ENCODE data around the gene PXT1.

PXT1 gene

GRCh38 chr6:36380166-36380565 lies 62.5 kb downstream of the PXT1 start:
- Histone ChIP-seq H3K9me3 (ENCODE audit: severe bottlenecking) (no peaks in the 10 kb centered on the region), H3K4me3 (ENCODE audit: low read depth, low read length) (no peak overlapping the region), H3K27me3 (ENCODE audit: insufficient read depth, low read depth, severe bottlenecking) (no peaks in the 10 kb centered on the region), H3K36me3 (no peaks in the 10 kb centered on the region), H3K27ac (no peak overlapping the region)
- no peak for DNase-seq
- TF ChIP-seq, protein P1, sequence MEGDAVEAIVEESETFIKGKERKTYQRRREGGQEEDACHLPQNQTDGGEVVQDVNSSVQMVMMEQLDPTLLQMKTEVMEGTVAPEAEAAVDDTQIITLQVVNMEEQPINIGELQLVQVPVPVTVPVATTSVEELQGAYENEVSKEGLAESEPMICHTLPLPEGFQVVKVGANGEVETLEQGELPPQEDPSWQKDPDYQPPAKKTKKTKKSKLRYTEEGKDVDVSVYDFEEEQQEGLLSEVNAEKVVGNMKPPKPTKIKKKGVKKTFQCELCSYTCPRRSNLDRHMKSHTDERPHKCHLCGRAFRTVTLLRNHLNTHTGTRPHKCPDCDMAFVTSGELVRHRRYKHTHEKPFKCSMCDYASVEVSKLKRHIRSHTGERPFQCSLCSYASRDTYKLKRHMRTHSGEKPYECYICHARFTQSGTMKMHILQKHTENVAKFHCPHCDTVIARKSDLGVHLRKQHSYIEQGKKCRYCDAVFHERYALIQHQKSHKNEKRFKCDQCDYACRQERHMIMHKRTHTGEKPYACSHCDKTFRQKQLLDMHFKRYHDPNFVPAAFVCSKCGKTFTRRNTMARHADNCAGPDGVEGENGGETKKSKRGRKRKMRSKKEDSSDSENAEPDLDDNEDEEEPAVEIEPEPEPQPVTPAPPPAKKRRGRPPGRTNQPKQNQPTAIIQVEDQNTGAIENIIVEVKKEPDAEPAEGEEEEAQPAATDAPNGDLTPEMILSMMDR (IDR thresholded peaks at IDR 0.05; ENCODE audit: low read depth, low read length) = no peak

DNA sequence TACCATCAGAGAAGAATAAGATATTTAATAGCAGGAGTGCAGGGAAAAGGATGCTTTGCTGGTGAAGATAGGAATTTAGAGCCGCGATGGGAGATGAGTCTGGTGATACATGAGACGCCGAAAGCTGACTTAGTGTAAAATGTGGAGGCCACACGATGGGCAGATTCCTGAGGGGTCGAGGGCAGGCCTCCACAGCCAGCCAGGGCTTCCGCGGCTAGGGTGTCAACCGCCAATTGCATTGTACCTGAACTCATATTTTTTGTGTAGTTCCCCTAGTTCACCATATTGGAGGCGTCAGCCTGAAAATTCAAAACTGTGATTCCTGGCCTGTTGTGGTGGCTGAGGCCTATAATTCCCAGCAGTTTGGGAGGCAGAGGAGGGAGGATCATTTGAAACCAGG lies 63.7 kb downstream of the PXT1 start:
- H3K27me3 ChIP-seq (ENCODE audit: insufficient read depth, low read depth, severe bottlenecking) = no peaks in the 10 kb centered on the region
- no peaks in the 10 kb centered on the region for H3K36me3 ChIP-seq
- no peak for DNase-seq
- H3K9me3 ChIP-seq (ENCODE audit: severe bottlenecking) = no peaks in the 10 kb centered on the region
- H3K27ac ChIP-seq = no peak overlapping the region
- TF ChIP-seq, protein P1 (IDR thresholded peaks at IDR 0.05; ENCODE audit: low read depth, low read length) = no peak
- H3K4me3 ChIP-seq (ENCODE audit: low read depth, low read length) = no peak overlapping the region

DNA sequence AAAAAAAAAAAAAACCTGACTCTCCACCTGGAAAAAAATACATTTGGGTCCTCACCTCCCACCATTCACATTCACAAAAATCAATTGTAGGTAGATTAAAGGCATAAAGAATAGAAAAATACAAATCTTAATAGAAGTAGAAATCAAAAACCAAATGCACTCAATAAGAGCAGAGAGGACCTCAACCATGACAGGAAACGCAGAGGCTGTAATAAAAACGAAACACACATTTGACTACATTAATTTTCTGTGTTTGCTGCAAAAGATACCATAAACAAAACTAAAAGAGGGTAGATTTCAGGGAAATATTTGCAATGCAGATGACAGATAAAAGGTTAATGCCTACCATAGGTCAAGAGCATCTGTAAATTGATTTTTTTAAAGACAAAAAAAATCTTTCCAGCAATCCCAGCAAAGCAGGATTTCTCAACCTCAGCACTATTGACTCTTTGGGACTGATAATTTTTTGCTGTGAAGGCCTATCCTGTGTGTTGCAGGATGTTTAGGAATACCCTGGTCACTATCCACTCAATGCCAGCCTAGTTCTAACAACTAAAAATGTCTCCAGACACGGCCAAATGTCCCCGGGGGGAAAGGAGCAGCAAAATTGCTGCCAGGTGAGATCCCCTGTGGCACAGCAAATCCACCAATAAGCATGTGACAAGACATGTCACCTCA lies 64.3 kb downstream of the PXT1 start:
- Histone ChIP-seq H3K4me3 (ENCODE audit: low read depth, low read length) (no peak overlapping the region), H3K9me3 (ENCODE audit: severe bottlenecking) (no peaks in the 10 kb centered on the region), H3K36me3 (no peaks in the 10 kb centered on the region), H3K27ac (no peak overlapping the region), H3K27me3 (ENCODE audit: insufficient read depth, low read depth, severe bottlenecking) (no peaks in the 10 kb centered on the region)
- TF ChIP-seq, protein P1 (IDR thresholded peaks at IDR 0.05; ENCODE audit: low read depth, low read length) = no peak
- DNase-seq = no peak

- TF ChIP-seq, protein P1 (IDR thresholded peaks at IDR 0.05; ENCODE audit: low read depth, low read length) = no peak
- H3K36me3 ChIP-seq = no peaks in the 10 kb centered on the region
- DNase-seq = no peak
- no peak overlapping the region for H3K4me3 ChIP-seq (ENCODE audit: low read depth, low read length)
- H3K27ac ChIP-seq = no peak overlapping the region
- H3K27me3 ChIP-seq (ENCODE audit: insufficient read depth, low read depth, severe bottlenecking) = no peaks in the 10 kb centered on the region
- H3K9me3 ChIP-seq (ENCODE audit: severe bottlenecking) = no peaks in the 10 kb centered on the region
These were observed 65.1 kb downstream of the PXT1 start for GRCh38 chr6:36377594-36377993.

GRCh38 chr6:36376742-36377141 lies 65.9 kb downstream of the PXT1 start:
- Histone ChIP-seq H3K27me3 (ENCODE audit: insufficient read depth, low read depth, severe bottlenecking) (no peaks in the 10 kb centered on the region), H3K9me3 (ENCODE audit: severe bottlenecking) (no peaks in the 10 kb centered on the region), H3K4me3 (ENCODE audit: low read depth, low read length) (no peak overlapping the region), H3K36me3 (no peaks in the 10 kb centered on the region), H3K27ac (no peak overlapping the region)
- DNase-seq = no peak
- TF ChIP-seq, protein P1 (IDR thresholded peaks at IDR 0.05; ENCODE audit: low read depth, low read length) = no peak

DNA sequence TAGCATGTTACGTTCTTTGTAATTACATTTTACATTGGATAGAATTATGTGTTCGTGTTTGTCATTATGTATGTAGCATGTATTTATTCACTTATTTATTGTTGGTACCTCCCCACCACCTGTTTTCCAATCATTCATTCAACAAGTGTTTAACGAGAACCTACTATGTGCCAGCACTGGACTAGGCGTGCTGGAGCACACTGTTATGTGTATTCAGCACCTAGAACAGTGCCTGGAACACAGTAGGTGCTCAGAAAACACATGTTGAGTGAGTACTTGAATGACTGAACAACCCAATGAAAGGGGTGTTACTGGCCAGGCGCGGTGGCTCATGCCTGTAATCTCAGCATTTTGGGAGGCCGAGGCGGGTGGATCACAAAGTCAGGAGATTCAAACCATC lies 66.5 kb downstream of the PXT1 start:
- Histone ChIP-seq H3K4me3 (ENCODE audit: low read depth, low read length) (no peak overlapping the region), H3K27ac (no peak overlapping the region), H3K27me3 (ENCODE audit: insufficient read depth, low read depth, severe bottlenecking) (no peaks in the 10 kb centered on the region), H3K36me3 (no peaks in the 10 kb centered on the region), H3K9me3 (ENCODE audit: severe bottlenecking) (no peaks in the 10 kb centered on the region)
- TF ChIP-seq, protein P1 (IDR thresholded peaks at IDR 0.05; ENCODE audit: low read depth, low read length) = no peak
- DNase-seq = no peak
